T-cell (primary cell): Measurements from ENCODE around the gene ZFP42. TPM values are rescaled to one million over a fixed set of nuclear protein-coding genes. Genes with fewer than 3 reads are reported as not detected.

Experiments
- ATAC-seq, 4 experiments: fragments of 200-7000 bp in 3 of 4; fragments of 150-1000 bp in 1 of 4; cut with Tn5 transposase; replicated peaks in 1 of 4; 1 replicate in 3 of 4; 2 replicates in 1 of 4; pipeline ENCODE4 v1.10.0; 2021; ENCODE audit warnings: moderate library complexity in 3 of 4, mild to moderate bottlenecking in 2 of 4, moderate number of reproducible peaks in 1 of 4
- CTCF ChIA-PET, 2 donors: fragments of 300-600 bp; sonication (Branson Sonifier 250); formaldehyde crosslinking; loops; one replicate each; lab custom pipeline; 2022; ENCODE audit warnings: antibody characterized with exemption in 2 of 2; lab: Charles Lee
- POLR2A ChIA-PET, 2 donors: fragments of 300-600 bp; sonication (Branson Sonifier 250); formaldehyde crosslinking; loops; one replicate each; lab custom pipeline; 2022; ENCODE audit warnings: antibody characterized with exemption in 2 of 2; lab: Charles Lee
- DNase-seq, 35 experiments: peaks; one replicate each; pipeline versions ENCODE4 v3.0.0 to v3.0.0-alpha.2; 2013 to 2023
- H3K27ac ChIP-seq: one replicate; pipeline ENCODE4 v1.5.1; 2013; ENCODE audit warnings: low read length
- H3K27me3 ChIP-seq, 2 experiments: replicated peaks in 1 of 2; 1 replicate in 1 of 2; 2 replicates in 1 of 2; pipeline versions ENCODE4 v1.6.1 to v1.7.0; 2013; ENCODE audit warnings: low read length in 1 of 2, mixed read lengths in 1 of 2; ENCODE audit not compliant: control insufficient read depth in 2 of 2, insufficient read depth in 2 of 2; ENCODE audit errors: extremely low read depth in 1 of 2
- H3K36me3 ChIP-seq, 2 donors: 1 replicate in 1 of 2; 2 replicates in 1 of 2; pipeline versions ENCODE4 v1.6.1 to v1.7.0; 2013; ENCODE audit warnings: low read length in 1 of 2; ENCODE audit not compliant: control insufficient read depth in 2 of 2, insufficient read depth in 1 of 2; ENCODE audit errors: extremely low read depth in 1 of 2
- H3K4me1 ChIP-seq, 2 experiments: 1 replicate in 1 of 2; 2 replicates in 1 of 2; pipeline versions ENCODE4 v1.6.1 to v1.7.0; 2013; ENCODE audit warnings: low read length in 2 of 2, mixed read lengths in 1 of 2; ENCODE audit not compliant: insufficient read depth in 2 of 2, control insufficient read depth in 1 of 2; ENCODE audit errors: extremely low read depth in 1 of 2
- H3K4me3 ChIP-seq, 2 donors: 1 replicate in 1 of 2; 2 replicates in 1 of 2; pipeline versions ENCODE4 v1.5.1 to v1.7.0; 2013; ENCODE audit warnings: mild to moderate bottlenecking in 2 of 2, low read length in 1 of 2, moderate library complexity in 1 of 2; ENCODE audit not compliant: control insufficient read depth in 1 of 2; ENCODE audit errors: extremely low read depth in 1 of 2
- H3K9me3 ChIP-seq: 2 replicates; pipeline ENCODE4 v1.7.0; 2013
- H3K27ac Mint-ChIP-seq, 2 donors: one replicate each; pipeline ENCODE4 v1.8.0; 2020 to 2021; ENCODE audit warnings: mild to moderate bottlenecking in 2 of 2, mixed read lengths in 2 of 2
- H3K27me3 Mint-ChIP-seq, 2 donors: one replicate each; pipeline ENCODE4 v1.8.0; 2021 to 2022; ENCODE audit warnings: mixed read lengths in 2 of 2
- H3K36me3 Mint-ChIP-seq: one replicate; pipeline ENCODE4 v1.8.0; 2021; ENCODE audit warnings: mixed read lengths
- H3K4me1 Mint-ChIP-seq, 3 donors: one replicate each; pipeline ENCODE4 v1.8.0; 2020 to 2022; ENCODE audit warnings: mixed read lengths in 3 of 3, mild to moderate bottlenecking in 1 of 3
- H3K4me3 Mint-ChIP-seq, 3 donors: one replicate each; pipeline ENCODE4 v1.8.0; 2020 to 2022; ENCODE audit warnings: mild to moderate bottlenecking in 3 of 3, mixed read lengths in 3 of 3, moderate library complexity in 3 of 3
- H3K9me3 Mint-ChIP-seq, 3 donors: one replicate each; pipeline ENCODE4 v1.8.0; 2020 to 2022; ENCODE audit warnings: mixed read lengths in 3 of 3
- WGBS: methylation state at CpG from one replicate; pipeline ENCODE4 v1.1.5; 2013; ENCODE audit warnings: missing lambda C conversion rate; ENCODE audit not compliant: insufficient coverage; 5-methylcytosine and 5-hydroxymethylcytosine counted together
- total RNA-seq, 35 experiments: library from RNA in 6 of 35; stranded (reverse) in 6 of 35; fragments of 120-200 nt in 1 of 35; gene quantifications; one replicate each; pipeline versions ENCODE4 v1.2.1 to v1.2.4 and lab custom pipeline; 2013 to 2026

Gene ZFP42
- total RNA-seq, 5 donors from 2014 or later (not counting 1 experiment from before 2014, with no cell fraction given), result not detected

DNA sequence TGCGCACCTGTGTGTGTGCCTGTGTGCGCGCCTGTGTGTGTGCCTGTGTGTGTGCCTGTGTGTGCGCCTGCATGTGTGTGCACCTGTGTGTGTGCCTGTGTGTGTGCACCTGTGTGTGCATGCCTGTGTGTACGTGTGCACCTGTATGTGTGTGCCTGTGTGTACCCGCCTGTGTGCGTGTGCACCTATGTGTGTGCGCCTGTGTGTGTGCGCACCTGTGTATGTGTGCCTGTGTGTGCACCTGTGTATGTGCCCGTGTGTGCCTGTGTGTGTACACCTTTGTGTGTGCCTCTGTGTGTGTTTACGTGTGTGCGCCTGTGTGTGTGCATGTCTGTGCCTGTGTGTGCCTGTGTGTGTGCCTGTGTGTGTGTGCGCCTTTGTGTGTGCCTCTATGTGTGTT is 33.5 kb downstream of the ZFP42 start:
- no peak overlapping the region for H3K27ac Mint-ChIP-seq
- Histone ChIP-seq H3K36me3 (no peaks in the 10 kb centered on the region), H3K4me1 (no peaks in the 10 kb centered on the region), H3K27ac (no peak overlapping the region), H3K27me3 (peaks cover 0 to 2% of the 10 kb centered on the region in 2 experiments), H3K4me3 (no peak overlapping the region), H3K9me3 (no peaks in the 10 kb centered on the region)
- no peak for ATAC-seq
- POLR2A ChIA-PET, result interaction anchor here in 1 of 2 donors (0.6 kb wide), 1 partner anchor 24 kb away, joined by 4 read pairs; no protein-coding TSS in a partner anchor
- no peaks in the 10 kb centered on the region for H3K36me3 Mint-ChIP-seq
- no peak for DNase-seq
- CTCF ChIA-PET, result no interaction called here
- 93% methylated on average over 10 of the region's 13 CpGs for WGBS
- H3K4me1 Mint-ChIP-seq, result peaks cover 0 to 4% (median 0%) of the 10 kb centered on the region in 3 donors
- H3K4me3 Mint-ChIP-seq, result no peak overlapping the region
- no peaks in the 10 kb centered on the region for H3K27me3 Mint-ChIP-seq
- peaks cover 9 to 16% (median 15%) of the 10 kb centered on the region in 3 donors for H3K9me3 Mint-ChIP-seq

DNA sequence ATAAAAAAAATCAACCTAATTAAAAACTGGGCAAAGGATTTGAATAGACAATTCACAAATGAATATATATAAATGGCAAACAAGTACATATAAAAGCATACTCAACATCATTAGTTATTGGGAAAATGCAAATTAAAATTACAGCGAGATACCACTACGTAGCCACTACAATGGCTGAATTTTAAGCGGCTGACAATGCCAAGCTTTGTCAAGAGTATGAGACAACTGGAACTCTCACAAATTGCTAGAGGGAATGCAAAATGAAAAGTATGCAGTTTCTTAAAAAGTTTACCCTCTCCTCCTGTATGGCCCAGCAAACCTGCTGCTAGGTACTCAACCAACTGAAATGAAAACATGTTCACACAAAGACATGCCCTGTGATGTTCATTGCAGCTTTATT is 34.8 kb downstream of the ZFP42 start:
- Histone ChIP-seq H3K36me3 (no peaks in the 10 kb centered on the region), H3K4me1 (no peaks in the 10 kb centered on the region), H3K4me3 (no peak overlapping the region), H3K27me3 (peaks cover 0 to 2% of the 10 kb centered on the region in 2 experiments), H3K9me3 (no peaks in the 10 kb centered on the region), H3K27ac (no peak overlapping the region)
- no peaks in the 10 kb centered on the region for H3K27me3 Mint-ChIP-seq
- ATAC-seq (no peak), DNase-seq (no peak)
- H3K36me3 Mint-ChIP-seq, result no peaks in the 10 kb centered on the region
- POLR2A ChIA-PET, result no interaction called here
- peaks cover 0 to 4% (median 0%) of the 10 kb centered on the region in 3 donors for H3K4me1 Mint-ChIP-seq
- H3K9me3 Mint-ChIP-seq, result peaks cover 9 to 16% (median 15%) of the 10 kb centered on the region in 3 donors
- H3K27ac Mint-ChIP-seq, result no peak overlapping the region
- WGBS, result no CpG with 5 or more reads among the region's 3 CpGs
- CTCF ChIA-PET, result no interaction called here
- H3K4me3 Mint-ChIP-seq, result no peak overlapping the region

DNA sequence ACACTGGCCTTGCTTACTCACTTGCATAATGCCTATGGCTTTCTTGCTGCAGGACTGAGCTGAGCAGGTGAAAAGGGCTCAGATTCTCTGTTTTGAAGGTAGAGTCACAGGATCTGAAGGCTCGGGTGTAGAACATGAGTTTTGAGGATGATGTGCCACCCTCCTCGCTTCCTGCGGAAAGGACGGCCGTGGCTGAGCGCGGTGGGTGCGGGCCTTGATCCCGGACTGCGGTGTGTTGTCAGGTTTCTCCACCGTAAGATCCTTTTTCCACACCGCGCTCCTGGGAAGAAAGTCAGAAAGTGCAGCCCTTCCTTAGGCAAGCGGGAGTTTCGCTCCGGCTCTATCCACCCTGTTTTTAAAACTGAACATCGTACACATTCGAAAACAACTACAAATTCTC is 36.2 kb downstream of the ZFP42 start:
- H3K4me3 ChIP-seq, result no peak overlapping the region
- Mint-ChIP-seq H3K4me3 (no peak overlapping the region), H3K27me3 (no peaks in the 10 kb centered on the region), H3K9me3 (peaks cover 7 to 16% (median 15%) of the 10 kb centered on the region in 3 donors), H3K36me3 (no peaks in the 10 kb centered on the region), H3K27ac (no peak overlapping the region), H3K4me1 (peaks cover 0 to 4% (median 0%) of the 10 kb centered on the region in 3 donors)
- H3K36me3 ChIP-seq, result no peaks in the 10 kb centered on the region
- H3K9me3 ChIP-seq, result no peaks in the 10 kb centered on the region
- DNase-seq (no peak), ATAC-seq (no peak)
- peaks cover 0 to 2% of the 10 kb centered on the region in 2 experiments for H3K27me3 ChIP-seq
- POLR2A ChIA-PET, result no interaction called here
- WGBS, result 42% methylated on average over 10 of the region's 18 CpGs
- H3K27ac ChIP-seq, result no peak overlapping the region
- H3K4me1 ChIP-seq, result no peaks in the 10 kb centered on the region
- CTCF ChIA-PET, result no interaction called here

DNA sequence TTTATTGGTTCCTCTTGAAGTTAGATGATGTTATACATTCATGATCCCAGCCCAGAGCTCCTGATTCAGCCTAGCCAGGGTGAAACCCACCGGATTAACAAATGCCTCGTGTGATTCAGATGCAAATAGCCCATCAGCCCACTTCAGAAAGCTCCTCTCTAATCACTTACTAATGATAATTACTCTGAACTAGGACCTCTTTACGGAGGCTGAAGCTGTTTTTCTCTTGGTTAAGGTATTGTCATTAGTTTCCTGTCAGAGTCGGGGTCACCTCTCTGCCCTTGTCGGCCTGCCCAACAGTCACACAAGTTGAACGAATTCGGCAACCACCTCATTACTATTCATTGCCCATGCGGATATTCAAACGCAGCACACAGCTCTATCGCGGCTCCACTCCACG is 36.6 kb downstream of the ZFP42 start:
- Mint-ChIP-seq H3K4me1 (peaks cover 0 to 4% (median 0%) of the 10 kb centered on the region in 3 donors), H3K27ac (no peak overlapping the region), H3K9me3 (peaks cover 4 to 16% (median 14%) of the 10 kb centered on the region in 3 donors), H3K27me3 (no peaks in the 10 kb centered on the region), H3K36me3 (no peaks in the 10 kb centered on the region), H3K4me3 (no peak overlapping the region)
- POLR2A ChIA-PET, result no interaction called here
- no peaks in the 10 kb centered on the region for H3K9me3 ChIP-seq
- WGBS, result 30% methylated on average over 5 of the region's 12 CpGs
- no peaks in the 10 kb centered on the region for H3K36me3 ChIP-seq
- DNase-seq (no peak), ATAC-seq (no peak)
- no peak overlapping the region for H3K4me3 ChIP-seq
- no peaks in the 10 kb centered on the region for H3K4me1 ChIP-seq
- peaks cover 0 to 2% of the 10 kb centered on the region in 2 experiments for H3K27me3 ChIP-seq
- no peak overlapping the region for H3K27ac ChIP-seq
- CTCF ChIA-PET, result no interaction called here

DNA sequence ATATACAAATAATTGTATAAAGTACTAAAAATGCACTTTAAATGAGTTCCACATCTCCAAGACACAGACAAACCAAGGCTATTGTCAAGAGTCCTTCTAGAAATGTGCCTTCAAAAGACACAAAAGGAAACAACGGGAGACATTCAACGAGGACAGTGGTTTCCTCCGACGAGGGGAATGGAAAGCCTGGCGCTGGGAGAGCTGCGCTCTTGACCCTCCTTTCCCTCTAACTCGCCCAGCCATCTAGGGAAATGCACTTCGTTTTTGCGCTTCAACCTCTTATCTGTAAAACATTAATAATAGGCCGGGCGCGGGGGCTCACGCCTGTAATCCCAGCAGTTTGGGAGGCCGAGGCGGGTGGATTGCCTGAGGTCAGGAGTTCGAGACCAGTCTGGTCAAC is 37.0 kb downstream of the ZFP42 start:
- no peaks in the 10 kb centered on the region for H3K36me3 Mint-ChIP-seq
- POLR2A ChIA-PET, result no interaction called here

DNA sequence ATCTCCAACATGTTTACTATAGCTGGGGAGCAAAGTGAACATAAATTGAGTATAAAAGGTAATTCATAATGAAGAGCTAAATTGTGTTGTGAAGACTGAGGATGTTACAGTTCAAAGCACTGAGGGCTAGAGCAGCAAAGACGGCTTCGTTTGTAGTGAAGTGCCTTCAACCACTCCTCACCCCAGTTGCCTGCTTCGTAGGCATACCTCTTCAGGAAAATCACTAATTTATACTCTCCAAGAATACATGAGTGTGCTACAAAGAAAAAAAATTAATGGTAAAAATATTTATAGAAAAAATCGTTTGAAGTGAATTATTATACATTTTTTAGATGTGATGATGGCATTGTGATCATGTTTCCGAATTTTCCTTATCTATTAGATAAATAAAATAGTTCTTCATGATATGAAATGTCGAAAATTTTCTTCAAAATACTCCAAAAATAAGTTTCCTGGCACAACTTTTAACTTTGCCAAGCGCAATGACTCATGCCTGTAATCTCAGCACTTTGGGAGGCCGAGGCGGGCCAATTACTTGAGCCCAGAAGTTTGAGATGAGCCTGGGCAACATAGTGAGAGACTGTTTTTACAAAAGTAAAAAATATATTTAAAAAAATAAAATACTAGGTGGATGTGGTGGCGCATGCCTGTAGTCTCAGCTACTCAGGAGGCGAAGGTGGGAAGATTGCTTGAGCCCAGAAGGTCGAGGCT is 41.6 kb downstream of the ZFP42 start:
- Histone ChIP-seq H3K36me3 (no peaks in the 10 kb centered on the region), H3K9me3 (no peaks in the 10 kb centered on the region), H3K27me3 (no peaks in the 10 kb centered on the region), H3K27ac (no peak overlapping the region), H3K4me3 (no peak overlapping the region), H3K4me1 (no peaks in the 10 kb centered on the region)
- no peak for DNase-seq
- Mint-ChIP-seq H3K27ac (no peak overlapping the region), H3K4me1 (peaks cover 0 to 3% (median 0%) of the 10 kb centered on the region in 3 donors), H3K4me3 (no peak overlapping the region), H3K36me3 (no peaks in the 10 kb centered on the region), H3K27me3 (no peaks in the 10 kb centered on the region), H3K9me3 (peaks cover 5 to 12% (median 8%) of the 10 kb centered on the region in 3 donors)
- no CpG with 5 or more reads among the region's 12 CpGs for WGBS
- ATAC-seq, result no peak
- POLR2A ChIA-PET, result no interaction called here
- CTCF ChIA-PET, result interaction anchor here in 1 of 2 donors (0.6 to 0.7 kb wide), 2 partner anchors 863 to 1100 kb away, joined by 3 to 5 read pairs; no protein-coding TSS in a partner anchor

More for the DNA sequence above, 37.0 kb downstream of the ZFP42 start:
- Histone ChIP-seq H3K27me3 (peaks cover 0 to 2% of the 10 kb centered on the region in 2 experiments), H3K9me3 (no peaks in the 10 kb centered on the region), H3K4me3 (no peak overlapping the region), H3K36me3 (no peaks in the 10 kb centered on the region), H3K27ac (no peak overlapping the region), H3K4me1 (no peaks in the 10 kb centered on the region)
- WGBS, result 27% methylated on average over 14 of the region's 16 CpGs
- DNase-seq, result no peak
- no peak for ATAC-seq
- Mint-ChIP-seq H3K4me3 (no peak overlapping the region), H3K9me3 (peaks cover 4 to 16% (median 10%) of the 10 kb centered on the region in 3 donors), H3K27ac (no peak overlapping the region), H3K4me1 (peaks cover 0 to 4% (median 0%) of the 10 kb centered on the region in 3 donors), H3K27me3 (no peaks in the 10 kb centered on the region)
- CTCF ChIA-PET, result no interaction called here
